ENCODE measurements around the gene CACNB4.

CACNB4 gene

DNA sequence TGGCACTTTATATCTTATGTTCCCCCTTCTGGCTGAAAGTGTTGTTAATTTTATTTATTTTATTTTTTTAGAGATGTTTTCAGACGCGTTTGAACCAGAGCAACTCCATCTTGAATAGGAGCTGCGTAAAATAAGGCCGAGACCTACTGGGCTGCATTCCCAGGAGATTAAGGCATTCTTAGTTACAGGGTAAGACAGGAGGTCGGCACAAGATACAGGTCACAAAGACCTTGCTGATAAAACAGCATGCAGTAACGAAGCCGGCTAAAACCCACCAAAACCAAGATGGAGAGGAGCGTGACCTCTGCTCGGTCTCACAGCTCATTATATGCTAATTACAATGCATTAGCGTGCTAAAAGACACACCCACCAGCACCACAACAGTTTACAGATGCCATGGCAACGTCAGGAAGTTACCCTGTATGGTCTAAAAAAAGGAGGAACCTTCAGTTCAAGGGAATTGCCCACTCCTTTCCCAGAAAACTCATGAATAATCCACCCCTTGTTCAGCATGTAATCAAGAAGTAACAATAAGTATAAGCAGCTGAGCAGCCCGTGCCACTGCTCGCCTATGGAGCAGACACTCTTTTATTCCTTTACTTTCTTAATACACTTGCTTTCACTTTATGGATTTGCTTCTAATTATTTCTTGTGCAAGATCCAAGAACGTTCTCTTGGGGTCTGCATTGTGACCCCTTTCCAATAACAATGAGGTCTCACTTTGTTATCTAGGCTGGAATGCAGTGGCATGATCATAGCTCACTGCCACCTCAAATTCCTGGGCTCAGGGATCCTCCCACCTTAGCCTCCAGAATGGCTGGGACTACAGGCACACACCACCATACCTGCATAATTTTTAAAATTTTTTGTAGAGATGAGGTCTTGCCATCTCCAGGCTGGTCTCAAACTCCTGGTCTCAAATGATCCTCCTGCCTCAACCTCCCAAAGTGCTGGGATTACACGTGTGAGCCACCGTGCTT lies 55.9 kb downstream of the CACNB4 start:
- H3F3A ChIP-seq (ENCODE audit: low read depth), result no peaks in the 10 kb centered on the region
- no peaks in the 10 kb centered on the region for H3K9me3 ChIP-seq (ENCODE audit: insufficient read depth, low read depth, low read length)
- no peaks in the 10 kb centered on the region for H3K27me3 ChIP-seq (ENCODE audit: insufficient read depth, low read length, poor library complexity, severe bottlenecking)
- H3K4me1 ChIP-seq (ENCODE audit: insufficient read depth, low read length, poor library complexity, severe bottlenecking), result peaks cover 9% of the 10 kb centered on the region
- H3K36me3 ChIP-seq (ENCODE audit: insufficient read depth, low read length), result no peaks in the 10 kb centered on the region
- H4K20me1 ChIP-seq (ENCODE audit: insufficient read depth, low read length, poor library complexity, severe bottlenecking), result no peaks in the 10 kb centered on the region
- H3K79me2 ChIP-seq (ENCODE audit: insufficient read depth, low read length), result no peaks in the 10 kb centered on the region
- H3K4me2 ChIP-seq (ENCODE audit: low read depth, low read length, poor library complexity, severe bottlenecking), result no peak overlapping the region
- no peak overlapping the region for H2AFZ ChIP-seq (ENCODE audit: low read length)
- H3K9ac ChIP-seq (ENCODE audit: low read depth, low read length, poor library complexity, severe bottlenecking), result no peak overlapping the region
- TF ChIP-seq, protein P1, sequence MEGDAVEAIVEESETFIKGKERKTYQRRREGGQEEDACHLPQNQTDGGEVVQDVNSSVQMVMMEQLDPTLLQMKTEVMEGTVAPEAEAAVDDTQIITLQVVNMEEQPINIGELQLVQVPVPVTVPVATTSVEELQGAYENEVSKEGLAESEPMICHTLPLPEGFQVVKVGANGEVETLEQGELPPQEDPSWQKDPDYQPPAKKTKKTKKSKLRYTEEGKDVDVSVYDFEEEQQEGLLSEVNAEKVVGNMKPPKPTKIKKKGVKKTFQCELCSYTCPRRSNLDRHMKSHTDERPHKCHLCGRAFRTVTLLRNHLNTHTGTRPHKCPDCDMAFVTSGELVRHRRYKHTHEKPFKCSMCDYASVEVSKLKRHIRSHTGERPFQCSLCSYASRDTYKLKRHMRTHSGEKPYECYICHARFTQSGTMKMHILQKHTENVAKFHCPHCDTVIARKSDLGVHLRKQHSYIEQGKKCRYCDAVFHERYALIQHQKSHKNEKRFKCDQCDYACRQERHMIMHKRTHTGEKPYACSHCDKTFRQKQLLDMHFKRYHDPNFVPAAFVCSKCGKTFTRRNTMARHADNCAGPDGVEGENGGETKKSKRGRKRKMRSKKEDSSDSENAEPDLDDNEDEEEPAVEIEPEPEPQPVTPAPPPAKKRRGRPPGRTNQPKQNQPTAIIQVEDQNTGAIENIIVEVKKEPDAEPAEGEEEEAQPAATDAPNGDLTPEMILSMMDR (conservative IDR thresholded peaks at IDR 0.05; ENCODE audit: low read length), result no peak
- no peak for TF ChIP-seq EZH2phosphoT487 (IDR thresholded peaks at IDR 0.05; ENCODE audit: borderline replicate concordance)
- H3K4me3 ChIP-seq (ENCODE audit: low read length, poor library complexity, severe bottlenecking), result no peak overlapping the region
- H3K9me2 ChIP-seq (replicated peaks; ENCODE audit: low read depth, low read length), result no peaks in the 10 kb centered on the region

DNA sequence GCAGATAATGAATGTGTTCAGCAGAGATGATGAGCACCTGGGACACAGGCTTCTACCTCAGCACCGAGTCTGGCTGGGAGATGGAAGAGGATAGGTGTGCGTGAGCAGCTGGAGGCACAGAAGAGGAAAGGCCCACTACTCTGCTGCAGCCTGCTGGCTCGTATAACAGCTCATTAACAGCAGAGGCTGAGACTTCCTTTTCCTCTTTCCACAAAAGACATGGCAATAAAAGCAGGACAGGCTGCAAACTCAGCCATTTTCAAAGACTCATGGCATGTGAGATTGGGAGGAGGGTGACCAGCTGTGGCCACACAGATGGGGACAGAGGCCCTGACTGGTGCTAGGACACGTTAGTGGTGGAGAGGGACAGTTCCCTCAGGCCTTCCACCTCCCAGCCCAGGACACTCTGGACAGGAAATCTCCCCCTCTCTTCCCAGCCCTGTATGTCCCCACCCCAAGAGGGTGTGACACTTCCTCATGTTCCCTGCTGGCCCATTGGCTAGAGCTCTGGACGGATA lies 60.3 kb downstream of the CACNB4 start:
- H3K9me3 ChIP-seq (ENCODE audit: insufficient read depth, low read depth, low read length), result no peaks in the 10 kb centered on the region

DNA sequence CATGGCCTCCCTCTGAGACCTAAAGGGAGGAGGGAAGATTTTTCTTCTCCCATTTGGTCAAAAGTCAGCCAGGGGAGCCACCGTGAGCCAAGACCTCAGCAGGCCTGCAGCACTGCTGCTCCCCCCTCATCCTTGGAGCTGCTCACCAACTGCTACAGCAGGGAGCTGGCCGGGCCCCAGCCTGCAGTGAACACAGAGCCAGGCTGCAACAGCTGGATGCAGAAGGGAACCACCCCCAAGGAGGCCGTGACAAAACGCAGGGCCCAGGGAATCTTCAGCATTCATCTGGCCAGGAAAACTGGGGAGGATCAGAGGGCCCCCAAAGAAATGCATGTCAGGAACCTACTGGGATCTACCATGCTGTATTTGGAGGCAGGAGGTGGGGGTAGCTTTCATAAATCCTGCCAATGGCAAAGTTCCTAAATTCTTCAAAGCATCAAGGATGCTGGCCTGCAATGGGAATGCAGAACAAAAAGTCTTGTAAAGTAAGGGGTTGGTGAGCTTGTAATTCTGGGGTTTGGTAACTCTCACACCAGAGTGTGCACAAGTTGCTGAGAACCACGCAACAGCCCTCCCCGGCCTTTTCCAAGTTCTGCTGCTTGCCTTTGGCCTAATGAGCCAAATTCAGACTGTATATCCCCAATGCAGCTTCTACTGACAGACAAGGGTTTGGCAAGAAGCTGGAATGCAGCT lies 61.0 kb downstream of the CACNB4 start:
- peak overlapping the region; percentile 69; the same call in 1 of the 2 replicates for H2AFZ ChIP-seq (ENCODE audit: low read length)
- H3F3A ChIP-seq (ENCODE audit: low read depth), result no peaks in the 10 kb centered on the region
- no peaks in the 10 kb centered on the region for H3K9me3 ChIP-seq (ENCODE audit: insufficient read depth, low read depth, low read length)
- H3K4me2 ChIP-seq (ENCODE audit: low read depth, low read length, poor library complexity, severe bottlenecking), result peak overlapping the region; percentile 40
- no peaks in the 10 kb centered on the region for H3K27me3 ChIP-seq (ENCODE audit: insufficient read depth, low read length, poor library complexity, severe bottlenecking)
- H3K4me3 ChIP-seq (ENCODE audit: low read length, poor library complexity, severe bottlenecking), result no peak overlapping the region
- H3K36me3 ChIP-seq (ENCODE audit: insufficient read depth, low read length), result no peaks in the 10 kb centered on the region
- H4K20me1 ChIP-seq (ENCODE audit: insufficient read depth, low read length, poor library complexity, severe bottlenecking), result no peaks in the 10 kb centered on the region
- peak overlapping the region; percentile 8 for H3K9ac ChIP-seq (ENCODE audit: low read depth, low read length, poor library complexity, severe bottlenecking)
- H3K4me1 ChIP-seq (ENCODE audit: insufficient read depth, low read length, poor library complexity, severe bottlenecking), result peaks cover 9% of the 10 kb centered on the region
- H3K9me2 ChIP-seq (replicated peaks; ENCODE audit: low read depth, low read length), result no peaks in the 10 kb centered on the region
- TF ChIP-seq, protein P1 (conservative IDR thresholded peaks at IDR 0.05; ENCODE audit: low read length), result no peak
- no peak for TF ChIP-seq EZH2phosphoT487 (IDR thresholded peaks at IDR 0.05; ENCODE audit: borderline replicate concordance)
- H3K79me2 ChIP-seq (ENCODE audit: insufficient read depth, low read length), result no peaks in the 10 kb centered on the region

More for the DNA sequence above, 60.3 kb downstream of the CACNB4 start:
- Histone ChIP-seq H3K4me1 (ENCODE audit: insufficient read depth, low read length, poor library complexity, severe bottlenecking) (peaks cover 9% of the 10 kb centered on the region), H3K79me2 (ENCODE audit: insufficient read depth, low read length) (no peaks in the 10 kb centered on the region), H2AFZ (ENCODE audit: low read length) (peak overlapping the region; percentile 69), H3K9me2 (replicated peaks; ENCODE audit: low read depth, low read length) (no peaks in the 10 kb centered on the region), H3K9ac (ENCODE audit: low read depth, low read length, poor library complexity, severe bottlenecking) (peak overlapping the region; percentile 8), H3K4me2 (ENCODE audit: low read depth, low read length, poor library complexity, severe bottlenecking) (peak overlapping the region; percentile 40), H3K36me3 (ENCODE audit: insufficient read depth, low read length) (no peaks in the 10 kb centered on the region), H3K4me3 (ENCODE audit: low read length, poor library complexity, severe bottlenecking) (no peak overlapping the region), H3K27me3 (ENCODE audit: insufficient read depth, low read length, poor library complexity, severe bottlenecking) (no peaks in the 10 kb centered on the region), H4K20me1 (ENCODE audit: insufficient read depth, low read length, poor library complexity, severe bottlenecking) (no peaks in the 10 kb centered on the region), H3F3A (ENCODE audit: low read depth) (no peaks in the 10 kb centered on the region)
- TF ChIP-seq, protein P1 (conservative IDR thresholded peaks at IDR 0.05; ENCODE audit: low read length), result no peak
- no peak for TF ChIP-seq EZH2phosphoT487 (IDR thresholded peaks at IDR 0.05; ENCODE audit: borderline replicate concordance)

Data from Loucy (cell line).